ENCODE measurements around the gene NCAN. TPM values are rescaled to one million over a fixed set of nuclear protein-coding genes. Genes with fewer than 3 reads are reported as not detected.

Gene NCAN
- total RNA-seq, 3 donors from 2014 or later = 0.25 TPM; not detected in 2

- H3K9me3 ChIP-seq = no peaks in the 10 kb centered on the region
- peak within 1 kb of the TSS; percentile 48 for H3K4me3 ChIP-seq
- H3K4me1 ChIP-seq (ENCODE audit: low read depth) = peaks cover 13% of the 10 kb centered on the region
- intact Hi-C loops (cut with DNase I, micrococcal nuclease) = no loop called here
- TF ChIP-seq CTCF (IDR thresholded peaks at IDR 0.05) = no peak
- H3K36me3 ChIP-seq (ENCODE audit: low read depth) = no peaks in the 10 kb centered on the region
- DNase-seq (peak; percentile 94 to 95 (median 95)), ATAC-seq (peak; percentile 94)
Observed at GRCh38 chr19:19203012-19203856, 8.5 kb upstream of the NCAN start, which contains the start of gene NR2C2AP. Gene NR2C2AP (minus strand): TSS chr19:19203414. CDS start chr19:19203060, 354 bp downstream.

GRCh38 chr19:19204181-19204580 lies 7.6 kb upstream of the NCAN start:
- Histone ChIP-seq H3K36me3 (ENCODE audit: low read depth) (no peaks in the 10 kb centered on the region), H3K4me3 (no peak overlapping the region), H3K4me1 (ENCODE audit: low read depth) (peaks cover 13% of the 10 kb centered on the region), H3K9me3 (no peaks in the 10 kb centered on the region)
- intact Hi-C loops (cut with DNase I, micrococcal nuclease) = no loop called here
- ATAC-seq (no peak), DNase-seq (no peak)
- no peak for TF ChIP-seq CTCF (IDR thresholded peaks at IDR 0.05)

GRCh38 chr19:19205416-19206410 lies 6.0 kb upstream of the NCAN start:
- H3K4me3 ChIP-seq = no peak overlapping the region
- no peak for TF ChIP-seq CTCF (IDR thresholded peaks at IDR 0.05)
- H3K4me1 ChIP-seq (ENCODE audit: low read depth) = peaks cover 13% of the 10 kb centered on the region
- ATAC-seq (no peak), DNase-seq (no peak)
- no peaks in the 10 kb centered on the region for H3K9me3 ChIP-seq
- H3K36me3 ChIP-seq (ENCODE audit: low read depth) = no peaks in the 10 kb centered on the region
- intact Hi-C loops (cut with DNase I, micrococcal nuclease) = no loop called here

- Histone ChIP-seq H3K36me3 (ENCODE audit: low read depth) (no peaks in the 10 kb centered on the region), H3K4me3 (no peak overlapping the region), H3K9me3 (no peaks in the 10 kb centered on the region), H3K4me1 (ENCODE audit: low read depth) (peaks cover 11% of the 10 kb centered on the region)
- no peak for ATAC-seq
- DNase-seq = no peak
- no peak for TF ChIP-seq CTCF (IDR thresholded peaks at IDR 0.05)
- intact Hi-C loops (cut with DNase I, micrococcal nuclease) = no loop called here
Observed at GRCh38 chr19:19206938-19207337, 4.8 kb upstream of the NCAN start.

- Histone ChIP-seq H3K9me3 (no peaks in the 10 kb centered on the region), H3K4me3 (no peak overlapping the region), H3K4me1 (ENCODE audit: low read depth) (peaks cover under 1% of the 10 kb centered on the region), H3K36me3 (ENCODE audit: low read depth) (no peaks in the 10 kb centered on the region)
- DNase-seq (peak in 2 of 3 donors; percentile 28 to 52), ATAC-seq (peak; percentile 54)
- intact Hi-C loops (cut with DNase I, micrococcal nuclease) = no loop called here
- no peak for TF ChIP-seq CTCF (IDR thresholded peaks at IDR 0.05)
Observed at GRCh38 chr19:19207637-19208572, 3.9 kb upstream of the NCAN start.

Measured in mucosa of descending colon (tissue), 3 donors.